ENCODE measurements around the gene YPEL3. TPM values are rescaled to one million over a fixed set of nuclear protein-coding genes. Genes with fewer than 3 reads are reported as not detected.
"Not testable (repeated sequence)": the region's sequence is repeated elsewhere in the genome, so short reads cannot be mapped to it uniquely, and the experiment has no call there.

The YPEL3 gene
- total RNA-seq, 4 donors from 2014 or later: 33.0 to 93.7 (median 74.9) TPM

- ATAC-seq (ENCODE audit: low FRiP score) (no peak), DNase-seq (ENCODE audit: low spot score) (no peak)
- no peak for TF ChIP-seq CTCF (IDR thresholded peaks at IDR 0.05)
These were observed 21.8 kb upstream of the YPEL3 start for GRCh38 chr16:30117768-30118167.

- no peak for DNase-seq (ENCODE audit: low spot score)
- ATAC-seq (ENCODE audit: low FRiP score): no peak
- TF ChIP-seq CTCF (IDR thresholded peaks at IDR 0.05): no peak
These were observed 20.5 kb upstream of the YPEL3 start for GRCh38 chr16:30116291-30117207.

- TF ChIP-seq CTCF (IDR thresholded peaks at IDR 0.05): no peak
- ATAC-seq (ENCODE audit: low FRiP score) (no peak), DNase-seq (ENCODE audit: low spot score) (no peak)
These were observed 19.2 kb upstream of the YPEL3 start for GRCh38 chr16:30115238-30115637.

GRCh38 chr16:30114833-30115232 lies 18.8 kb upstream of the YPEL3 start:
- DNase-seq (ENCODE audit: low spot score); ATAC-seq (ENCODE audit: low FRiP score): not testable (repeated sequence)

GRCh38 chr16:30114411-30114810 lies 18.4 kb upstream of the YPEL3 start:
- ATAC-seq (ENCODE audit: low FRiP score) (no peak), DNase-seq (ENCODE audit: low spot score) (no peak)
- no peak for TF ChIP-seq CTCF (IDR thresholded peaks at IDR 0.05)

DNA sequence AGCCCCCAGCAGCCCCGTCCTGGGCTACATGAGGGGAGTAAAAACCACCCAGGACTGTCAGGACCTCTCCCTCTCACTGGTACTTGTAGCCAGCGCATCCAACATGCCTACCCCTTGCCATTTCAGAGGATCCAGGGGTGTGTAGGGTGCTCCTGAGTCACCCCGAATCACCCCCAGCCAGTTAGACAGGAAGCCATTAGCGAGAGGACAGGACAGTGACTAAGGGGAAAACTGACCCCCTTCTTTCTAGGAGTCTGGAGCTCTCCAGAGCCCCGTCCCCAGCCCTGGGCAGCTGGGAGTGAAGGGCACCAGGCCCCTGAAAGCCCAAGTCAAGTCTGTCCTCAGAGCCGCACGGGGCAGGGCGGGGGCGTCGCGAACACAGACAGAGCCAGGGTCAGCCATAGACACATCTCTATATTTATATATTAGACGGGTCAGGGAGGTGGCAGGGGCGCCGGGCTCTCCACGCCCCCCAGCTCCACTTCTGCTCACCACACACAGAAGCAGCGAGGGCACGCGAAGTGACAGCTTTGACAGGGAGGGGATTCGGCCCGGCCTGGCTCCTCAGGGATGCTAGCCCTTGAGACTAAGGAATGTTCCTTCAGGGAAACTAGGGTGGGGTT lies 17.8 kb upstream of the YPEL3 start:
- no peak for TF ChIP-seq CTCF (IDR thresholded peaks at IDR 0.05)
- DNase-seq (ENCODE audit: low spot score) (no peak), ATAC-seq (ENCODE audit: low FRiP score) (no peak)

- no peak for TF ChIP-seq CTCF (IDR thresholded peaks at IDR 0.05)
- DNase-seq (ENCODE audit: low spot score): no peak
- ATAC-seq (ENCODE audit: low FRiP score): no peak
These were observed 17.2 kb upstream of the YPEL3 start, which contains the start of gene GDPD3 for GRCh38 chr16:30113031-30113710. Gene GDPD3 (minus strand): TSS chr16:30113537. CDS start chr16:30113478, 59 bp downstream.
